Colonic mucosa (tissue), 4 donors: ENCODE data around the gene TTC24. TPM values are rescaled to one million over a fixed set of nuclear protein-coding genes. Genes with fewer than 3 reads are reported as not detected.
"Not testable (repeated sequence)": the region's sequence is repeated elsewhere in the genome, so short reads cannot be mapped to it uniquely, and the experiment has no call there.

Experiments
- DNase-seq: peaks from one replicate; pipeline ENCODE4 v3.0.0-alpha.2; 2020
- H3K27ac ChIP-seq: fragments of 200-600 bp; one replicate; pipeline ENCODE4 v1.8.0; 2021
- H3K27me3 ChIP-seq: fragments of 200-600 bp; one replicate; pipeline ENCODE4 v1.8.0; 2021
- H3K36me3 ChIP-seq: fragments of 200-600 bp; one replicate; pipeline ENCODE4 v1.8.0; 2021
- H3K4me1 ChIP-seq: fragments of 200-600 bp; one replicate; pipeline ENCODE4 v1.8.0; 2021; ENCODE audit warnings: mild to moderate bottlenecking
- H3K4me3 ChIP-seq: fragments of 200-600 bp; one replicate; pipeline ENCODE4 v1.8.0; 2021
- H3K9ac ChIP-seq, 2 donors: one replicate each; pipeline ENCODE4 v1.7.0; 2013; ENCODE audit warnings: control low read depth in 2 of 2, low read depth in 2 of 2, low read length in 2 of 2
- H3K9me3 ChIP-seq: fragments of 200-600 bp; one replicate; pipeline ENCODE4 v1.8.0; 2021
- intact Hi-C: fragments of 100-400 bp; cut with DNase I; formaldehyde crosslinking; loops from one replicate; pipeline ENCODE4 v1.14.1; 2022
- total RNA-seq, 2 donors: library from RNA; stranded (reverse); fragmentation: NEBNext Ultra II Directional in 1 of 2; extraction: Animal tissue kit (Norgen Biotek cat#: 25700) in 1 of 2; gene quantifications; one replicate each; pipeline ENCODE4 v1.2.1, GENCODE V29; 2021
- TF ChIP-seq, protein P1 (sequence below): fragments of 200-600 bp; IDR thresholded peaks from one replicate; pipeline ENCODE4 v1.8.0; 2022; ENCODE audit warnings: antibody characterized with exemption, mild to moderate bottlenecking
- donor health status: healthy.
- donor health status: DM: no; HTN: no; CAD: no.
- donor health status: DM: no; HTN: no; CAD: no.

Gene TTC24
- total RNA-seq, 2 donors from 2014 or later: not detected

- intact Hi-C loops: loop anchor here (10.0 kb wide), 1 partner anchor 240 kb away; the partner anchor contains the start of gene NTRK1
- H3K27me3 ChIP-seq: peaks cover 42% of the 10 kb centered on the region
- DNase-seq: no peak
- no peaks in the 10 kb centered on the region for H3K9me3 ChIP-seq
- peaks cover 21% of the 10 kb centered on the region for H3K4me1 ChIP-seq
- H3K27ac ChIP-seq: no peak overlapping the region
- H3K4me3 ChIP-seq: peak overlapping the region; percentile 23
- TF ChIP-seq, protein P1, sequence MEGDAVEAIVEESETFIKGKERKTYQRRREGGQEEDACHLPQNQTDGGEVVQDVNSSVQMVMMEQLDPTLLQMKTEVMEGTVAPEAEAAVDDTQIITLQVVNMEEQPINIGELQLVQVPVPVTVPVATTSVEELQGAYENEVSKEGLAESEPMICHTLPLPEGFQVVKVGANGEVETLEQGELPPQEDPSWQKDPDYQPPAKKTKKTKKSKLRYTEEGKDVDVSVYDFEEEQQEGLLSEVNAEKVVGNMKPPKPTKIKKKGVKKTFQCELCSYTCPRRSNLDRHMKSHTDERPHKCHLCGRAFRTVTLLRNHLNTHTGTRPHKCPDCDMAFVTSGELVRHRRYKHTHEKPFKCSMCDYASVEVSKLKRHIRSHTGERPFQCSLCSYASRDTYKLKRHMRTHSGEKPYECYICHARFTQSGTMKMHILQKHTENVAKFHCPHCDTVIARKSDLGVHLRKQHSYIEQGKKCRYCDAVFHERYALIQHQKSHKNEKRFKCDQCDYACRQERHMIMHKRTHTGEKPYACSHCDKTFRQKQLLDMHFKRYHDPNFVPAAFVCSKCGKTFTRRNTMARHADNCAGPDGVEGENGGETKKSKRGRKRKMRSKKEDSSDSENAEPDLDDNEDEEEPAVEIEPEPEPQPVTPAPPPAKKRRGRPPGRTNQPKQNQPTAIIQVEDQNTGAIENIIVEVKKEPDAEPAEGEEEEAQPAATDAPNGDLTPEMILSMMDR: no peak
- H3K36me3 ChIP-seq: no peaks in the 10 kb centered on the region
- peak overlapping the region in 1 of 2 donors; percentile 7 for H3K9ac ChIP-seq
Observed at GRCh38 chr1:156624814-156625435, 45.4 kb downstream of the TTC24 start.

- peak overlapping the region; percentile 23 for H3K4me3 ChIP-seq
- peaks cover 21% of the 10 kb centered on the region for H3K4me1 ChIP-seq
- peak; percentile 64 for DNase-seq
- TF ChIP-seq, protein P1: peak; percentile 65
- no peaks in the 10 kb centered on the region for H3K9me3 ChIP-seq
- no peaks in the 10 kb centered on the region for H3K36me3 ChIP-seq
- peaks cover 38% of the 10 kb centered on the region for H3K27me3 ChIP-seq
- no peak overlapping the region for H3K27ac ChIP-seq
- H3K9ac ChIP-seq: no peak overlapping the region
- intact Hi-C loops: loop anchor here (10.0 kb wide), 1 partner anchor 239 kb away; the partner anchor contains the start of gene NTRK1
Observed at GRCh38 chr1:156625436-156626078, 46.0 kb downstream of the TTC24 start.

- peaks cover 35% of the 10 kb centered on the region for H3K27me3 ChIP-seq
- intact Hi-C loops: loop anchor here (10.0 kb wide), 1 partner anchor 239 kb away; the partner anchor contains the start of gene NTRK1
- no peaks in the 10 kb centered on the region for H3K36me3 ChIP-seq
- H3K4me3 ChIP-seq: no peak overlapping the region
- H3K27ac ChIP-seq: no peak overlapping the region
- TF ChIP-seq, protein P1: no peak
- no peaks in the 10 kb centered on the region for H3K9me3 ChIP-seq
- no peak overlapping the region for H3K9ac ChIP-seq
- DNase-seq: no peak
- peaks cover 21% of the 10 kb centered on the region for H3K4me1 ChIP-seq
Observed at GRCh38 chr1:156626079-156626438, 46.5 kb downstream of the TTC24 start.

GRCh38 chr1:156627313-156627880 is 47.9 kb downstream of the TTC24 start:
- Histone ChIP-seq H3K4me3 (no peak overlapping the region), H3K4me1 (peaks cover 21% of the 10 kb centered on the region), H3K27ac (no peak overlapping the region), H3K36me3 (no peaks in the 10 kb centered on the region), H3K9ac (no peak overlapping the region), H3K27me3 (peaks cover 35% of the 10 kb centered on the region), H3K9me3 (no peaks in the 10 kb centered on the region)
- DNase-seq: peak; percentile 41
- intact Hi-C loops: loop anchor here (10.0 kb wide), 1 partner anchor 237 kb away; the partner anchor contains the start of gene NTRK1
- TF ChIP-seq, protein P1: peak; percentile 48

- H3K9me3 ChIP-seq: no peaks in the 10 kb centered on the region
- H3K4me1 ChIP-seq: peaks cover 11% of the 10 kb centered on the region
- H3K27me3 ChIP-seq: peaks cover 16% of the 10 kb centered on the region
- no peak overlapping the region for H3K9ac ChIP-seq
- intact Hi-C loops: loop anchor here (2.0 to 10.0 kb wide), 2 partner anchors 29 to 235 kb away; partner anchors contain the start of gene NTRK1
- TF ChIP-seq, protein P1: no peak
- H3K4me3 ChIP-seq: no peak overlapping the region
- DNase-seq: no peak
- H3K36me3 ChIP-seq: no peaks in the 10 kb centered on the region
- no peak overlapping the region for H3K27ac ChIP-seq
Observed at GRCh38 chr1:156629823-156630449, 50.4 kb downstream of the TTC24 start.

DNA sequence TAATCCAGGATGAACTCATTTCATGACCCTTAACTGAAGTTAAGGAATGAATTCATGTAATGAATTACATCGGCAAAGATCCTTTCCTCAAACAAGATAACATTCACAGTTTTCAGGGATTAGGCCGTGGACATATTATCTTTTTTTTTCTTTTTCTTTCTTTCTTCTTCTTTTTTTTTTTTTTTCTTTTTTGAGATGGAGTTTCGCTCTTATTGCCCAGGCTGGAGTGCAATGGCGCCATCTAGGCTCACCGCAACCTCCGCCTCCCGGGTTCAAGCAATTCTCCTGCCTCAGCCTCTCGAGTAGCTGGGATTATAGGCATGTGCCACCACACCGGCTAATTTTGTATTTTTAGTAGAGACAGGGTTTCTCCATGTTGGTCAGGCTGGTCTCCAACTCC is 51.6 kb downstream of the TTC24 start:
- intact Hi-C loops, H3K36me3 ChIP-seq, H3K4me3 ChIP-seq, H3K27ac ChIP-seq, H3K9ac ChIP-seq, DNase-seq, H3K4me1 ChIP-seq, H3K27me3 ChIP-seq, H3K9me3 ChIP-seq: not testable (repeated sequence)
